Measurements from ENCODE around the gene CD99L2. TPM values are rescaled to one million over a fixed set of nuclear protein-coding genes. Genes with fewer than 3 reads are reported as not detected.

The CD99L2 gene
- total RNA-seq, 6 experiments from 2014 or later: 53.9 to 67.1 (median 56.4) TPM

GRCh38 chrX:150770623-150771022 lies 127.8 kb downstream of the CD99L2 start:
- Mint-ChIP-seq H3K27me3 (ENCODE audit: insufficient read depth) (no peaks in the 10 kb centered on the region; the same call in 1 of the 2 replicates), H3K4me3 (no peak overlapping the region), H3K9me3 (no peaks in the 10 kb centered on the region), H3K4me1 (ENCODE audit: low read depth) (no peaks in the 10 kb centered on the region), H3K36me3 (ENCODE audit: low read depth) (no peaks in the 10 kb centered on the region), H3K27ac (no peak overlapping the region)
- no peak for TF ChIP-seq CTCF (IDR thresholded peaks at IDR 0.05)
- DNase-seq: no peak

GRCh38 chrX:150769408-150769807 lies 129.1 kb downstream of the CD99L2 start:
- no peaks in the 10 kb centered on the region for H3K36me3 Mint-ChIP-seq (ENCODE audit: low read depth)
- no peak for TF ChIP-seq CTCF (IDR thresholded peaks at IDR 0.05)
- DNase-seq: no peak
- no peak overlapping the region for H3K27ac Mint-ChIP-seq
- H3K27me3 Mint-ChIP-seq (ENCODE audit: insufficient read depth): no peaks in the 10 kb centered on the region; the same call in 1 of the 2 replicates
- no peaks in the 10 kb centered on the region for H3K9me3 Mint-ChIP-seq
- no peaks in the 10 kb centered on the region for H3K4me1 Mint-ChIP-seq (ENCODE audit: low read depth)
- H3K4me3 Mint-ChIP-seq: no peak overlapping the region

GRCh38 chrX:150768580-150769190 lies 129.8 kb downstream of the CD99L2 start:
- TF ChIP-seq CTCF (IDR thresholded peaks at IDR 0.05): no peak
- DNase-seq: no peak
- H3K27ac Mint-ChIP-seq: no peak overlapping the region
- no peaks in the 10 kb centered on the region; the same call in 1 of the 2 replicates for H3K27me3 Mint-ChIP-seq (ENCODE audit: insufficient read depth)
- no peaks in the 10 kb centered on the region for H3K4me1 Mint-ChIP-seq (ENCODE audit: low read depth)
- no peak overlapping the region for H3K4me3 Mint-ChIP-seq
- no peaks in the 10 kb centered on the region for H3K9me3 Mint-ChIP-seq
- no peaks in the 10 kb centered on the region for H3K36me3 Mint-ChIP-seq (ENCODE audit: low read depth)

- no peaks in the 10 kb centered on the region; the same call in 1 of the 2 replicates for H3K27me3 Mint-ChIP-seq (ENCODE audit: insufficient read depth)
- no peak overlapping the region; the same call in 1 of the 2 replicates for H3K27ac Mint-ChIP-seq
- no peaks in the 10 kb centered on the region for H3K36me3 Mint-ChIP-seq (ENCODE audit: low read depth)
- H3K4me1 Mint-ChIP-seq (ENCODE audit: low read depth): no peaks in the 10 kb centered on the region
- DNase-seq: no peak
- no peaks in the 10 kb centered on the region for H3K9me3 Mint-ChIP-seq
- no peak for TF ChIP-seq CTCF (IDR thresholded peaks at IDR 0.05)
- no peak overlapping the region for H3K4me3 Mint-ChIP-seq
Observed at GRCh38 chrX:150768132-150768485, 130.4 kb downstream of the CD99L2 start.

GRCh38 chrX:150767475-150768131 lies 130.9 kb downstream of the CD99L2 start:
- H3K36me3 Mint-ChIP-seq (ENCODE audit: low read depth): no peaks in the 10 kb centered on the region
- no peak overlapping the region; the same call in 1 of the 2 replicates for H3K27ac Mint-ChIP-seq
- peak; percentile 35 for DNase-seq
- H3K9me3 Mint-ChIP-seq: no peaks in the 10 kb centered on the region
- no peaks in the 10 kb centered on the region for H3K4me1 Mint-ChIP-seq (ENCODE audit: low read depth)
- no peaks in the 10 kb centered on the region; the same call in 1 of the 2 replicates for H3K27me3 Mint-ChIP-seq (ENCODE audit: insufficient read depth)
- no peak overlapping the region for H3K4me3 Mint-ChIP-seq
- no peak for TF ChIP-seq CTCF (IDR thresholded peaks at IDR 0.05)

Measured in HFFc6 (cell line).